ENCODE results near the gene CHURC1. TPM values are rescaled to one million over a fixed set of nuclear protein-coding genes. Genes with fewer than 3 reads are reported as not detected.

Gene CHURC1
- total RNA-seq, 1 donor from 2014 or later, result 57.9 TPM

- H3K9me3 ChIP-seq, result no peaks in the 10 kb centered on the region
- intact Hi-C loops (cut with DNase I), result loop anchor here (10.0 kb wide), 2 partner anchors 155 to 845 kb away; no protein-coding TSS in a partner anchor
- no peak overlapping the region for H3K4me3 ChIP-seq
Observed at GRCh38 chr14:64979336-64980074, 65.2 kb downstream of the CHURC1 start.

GRCh38 chr14:64983439-64984310 lies 69.4 kb downstream of the CHURC1 start:
- peaks cover 23% of the 10 kb centered on the region for H3K4me1 ChIP-seq
- peak; percentile 45 to 90 (median 50) for TF ChIP-seq CTCF (IDR thresholded peaks at IDR 0.05)
- TF ChIP-seq POLR2AphosphoS5 (IDR thresholded peaks at IDR 0.05; ENCODE audit: insufficient read depth in 1 of 2, low read depth in 1 of 2), result peak in 1 of 2 donors; percentile 34
- TF ChIP-seq POLR2A (IDR thresholded peaks at IDR 0.05), result no peak
- intact Hi-C loops (cut with DNase I), result loop anchor here (10.0 kb wide), 2 partner anchors 151 to 841 kb away; no protein-coding TSS in a partner anchor
- peak overlapping the region; percentile 18 to 25 for H3K4me3 ChIP-seq
- no peaks in the 10 kb centered on the region for H3K36me3 ChIP-seq
- H3K27me3 ChIP-seq, result no peaks in the 10 kb centered on the region
- H3K9me3 ChIP-seq, result no peaks in the 10 kb centered on the region
- DNase-seq (ENCODE audit: extremely low spot score in 2 of 2), result no peak
- no peak overlapping the region for H3K27ac ChIP-seq

More at GRCh38 chr14:64979336-64980074, 65.2 kb downstream of the CHURC1 start:
- no peak overlapping the region for H3K27ac ChIP-seq
- no peak for DNase-seq (ENCODE audit: extremely low spot score in 2 of 2)
- no peaks in the 10 kb centered on the region for H3K27me3 ChIP-seq
- peaks cover 4% of the 10 kb centered on the region for H3K4me1 ChIP-seq
- TF ChIP-seq CTCF (IDR thresholded peaks at IDR 0.05) (no peak), POLR2A (IDR thresholded peaks at IDR 0.05) (no peak), POLR2AphosphoS5 (IDR thresholded peaks at IDR 0.05; ENCODE audit: insufficient read depth in 1 of 2, low read depth in 1 of 2) (no peak)
- H3K36me3 ChIP-seq, result no peaks in the 10 kb centered on the region

Small RNAs within 50 kb of the gene (small RNA-seq; reads per million reads assigned to genes)
- not detected for gene RPPH1-2P

Other genes starting within 250 kb of the CHURC1 start
- 50.1 TPM for gene PLEKHG3, start 210.0 kb upstream of the CHURC1 start, total RNA-seq
- gene SPTB, start 34.5 kb upstream of the CHURC1 start, total RNA-seq, result 0.98 TPM
- 77.3 TPM for gene GPX2, start 28.3 kb downstream of the CHURC1 start, total RNA-seq
- gene RAB15, start 57.9 kb downstream of the CHURC1 start, total RNA-seq, result 8.3 TPM
- gene FNTB, start 72.4 kb downstream of the CHURC1 start, total RNA-seq, result 13.3 TPM
- 71.7 TPM for gene MAX, start 188.1 kb downstream of the CHURC1 start, total RNA-seq

Measured in vagina (tissue), 2 donors.